A673 (cell line): ENCODE measurements around the gene GSG1L.

ENCODE experiments used
- CTCF ChIP-seq: fragments of 300-800, 200-600 bp; sonication (generic); conservative IDR thresholded peaks from 2 replicates; pipeline ENCODE4 v1.5.1; 2017; ENCODE audit warnings: low read depth, mild to moderate bottlenecking, antibody characterized with exemption, low read length, moderate library complexity, mixed read lengths
- EZH2 ChIP-seq: fragments of 200-600 bp; sonication (generic); IDR thresholded peaks from 2 replicates; pipeline ENCODE4 v1.6.1; 2017; ENCODE audit warnings: borderline replicate concordance, low read depth, mild to moderate bottlenecking, mixed read lengths, antibody characterized with exemption, low read length; ENCODE audit not compliant: poor library complexity, severe bottlenecking

- TF ChIP-seq CTCF: no peak
- no peak for TF ChIP-seq EZH2
Observed at GRCh38 chr16:28052274-28053128, 11.0 kb downstream of the GSG1L start.
